ENCODE measurements around the gene TSGA10IP. TPM values are rescaled to one million over a fixed set of nuclear protein-coding genes. Genes with fewer than 3 reads are reported as not detected.

Gene TSGA10IP
- polyA plus RNA-seq, 1 experiment = not detected

- H3K36me3 ChIP-seq (ENCODE audit: control insufficient read depth, insufficient read depth, low read length) = peaks cover 30% of the 10 kb centered on the region
These were observed 57.5 kb downstream of the TSGA10IP start for GRCh38 chr11:66002648-66003225.

GRCh38 chr11:66003291-66003690 lies 58.0 kb downstream of the TSGA10IP start:
- TF ChIP-seq CTCF (IDR thresholded peaks at IDR 0.05; ENCODE audit: insufficient read depth, low read depth, low read length) = no peak
- ChIA-PET POLR2A (interaction anchor here (0.5 kb wide), 1 partner anchor 115 kb away, joined by 3 read pairs; the partner anchor contains the start of gene FIBP), CTCF (interaction anchor here (0.7 to 2.4 kb wide), 5 partner anchors 16 to 131 kb away, joined by 3 to 9 read pairs (median 3); no protein-coding TSS in a partner anchor)
- Histone ChIP-seq H3K36me3 (ENCODE audit: control insufficient read depth, insufficient read depth, low read length) (peaks cover 27% of the 10 kb centered on the region), H3K4me3 (ENCODE audit: low read depth, low read length) (peak overlapping the region; percentile 81), H3K27me3 (ENCODE audit: control insufficient read depth, insufficient read depth, low read length) (no peaks in the 10 kb centered on the region)
- DNase-seq (ENCODE audit: low read depth) = no peak

More at GRCh38 chr11:66002648-66003225, 57.5 kb downstream of the TSGA10IP start:
- DNase-seq (ENCODE audit: low read depth) = no peak
- no peaks in the 10 kb centered on the region for H3K27me3 ChIP-seq (ENCODE audit: control insufficient read depth, insufficient read depth, low read length)
- ChIA-PET POLR2A (interaction anchor here (0.5 to 0.7 kb wide), 2 partner anchors 115 to 143 kb away, joined by 3 read pairs; partner anchors contain the start of gene FIBP), CTCF (interaction anchor here (0.7 to 1.4 kb wide), 7 partner anchors 12 to 157 kb away, joined by 3 to 9 read pairs (median 3); no protein-coding TSS in a partner anchor)
- peak; percentile 41 for TF ChIP-seq CTCF (IDR thresholded peaks at IDR 0.05; ENCODE audit: insufficient read depth, low read depth, low read length)
- peak overlapping the region; percentile 81 for H3K4me3 ChIP-seq (ENCODE audit: low read depth, low read length)

- DNase-seq (ENCODE audit: low read depth) = no peak
- TF ChIP-seq CTCF (IDR thresholded peaks at IDR 0.05; ENCODE audit: insufficient read depth, low read depth, low read length) = no peak
- H3K4me3 ChIP-seq (ENCODE audit: low read depth, low read length) = no peak overlapping the region
- ChIA-PET CTCF (interaction anchor here (0.5 to 2.4 kb wide), 2 partner anchors 18 to 219 kb away, joined by 3 to 9 read pairs; no protein-coding TSS in a partner anchor), POLR2A (no interaction called here)
- peaks cover 22% of the 10 kb centered on the region for H3K36me3 ChIP-seq (ENCODE audit: control insufficient read depth, insufficient read depth, low read length)
- no peaks in the 10 kb centered on the region for H3K27me3 ChIP-seq (ENCODE audit: control insufficient read depth, insufficient read depth, low read length)
These were observed 58.9 kb downstream of the TSGA10IP start for GRCh38 chr11:66004186-66004585.

- ChIA-PET CTCF (interaction anchor here (7.7 kb wide), 1 partner anchor 17 kb away, joined by 48 read pairs; no protein-coding TSS in a partner anchor), POLR2A (no interaction called here)
- peaks cover 14% of the 10 kb centered on the region for H3K36me3 ChIP-seq (ENCODE audit: control insufficient read depth, insufficient read depth, low read length)
- H3K27me3 ChIP-seq (ENCODE audit: control insufficient read depth, insufficient read depth, low read length) = no peaks in the 10 kb centered on the region
- DNase-seq (ENCODE audit: low read depth) = no peak
- no peak overlapping the region for H3K4me3 ChIP-seq (ENCODE audit: low read depth, low read length)
- TF ChIP-seq CTCF (IDR thresholded peaks at IDR 0.05; ENCODE audit: insufficient read depth, low read depth, low read length) = no peak
These were observed 61.0 kb downstream of the TSGA10IP start for GRCh38 chr11:66006134-66006890.

- CTCF ChIA-PET = interaction anchor here (1.0 to 7.7 kb wide), 2 partner anchors 16 to 135 kb away, joined by 3 to 48 read pairs; no protein-coding TSS in a partner anchor
- POLR2A ChIA-PET = no interaction called here
These were observed 61.6 kb downstream of the TSGA10IP start for GRCh38 chr11:66006891-66007176.

More at GRCh38 chr11:66006891-66007176, 61.6 kb downstream of the TSGA10IP start:
- no peaks in the 10 kb centered on the region for H3K27me3 ChIP-seq (ENCODE audit: control insufficient read depth, insufficient read depth, low read length)
- no peak overlapping the region for H3K4me3 ChIP-seq (ENCODE audit: low read depth, low read length)
- DNase-seq (ENCODE audit: low read depth) = no peak
- H3K36me3 ChIP-seq (ENCODE audit: control insufficient read depth, insufficient read depth, low read length) = peaks cover 14% of the 10 kb centered on the region
- no peak for TF ChIP-seq CTCF (IDR thresholded peaks at IDR 0.05; ENCODE audit: insufficient read depth, low read depth, low read length)
